Breast epithelium (tissue), 4 donors: ENCODE measurements around the gene WNT3. TPM values are rescaled to one million over a fixed set of nuclear protein-coding genes. Genes with fewer than 3 reads are reported as not detected.
"Not testable (repeated sequence)": the region's sequence is repeated elsewhere in the genome, so short reads cannot be mapped to it uniquely, and the experiment has no call there.

Experiments
- DNase-seq, 2 donors: peaks; one replicate each; pipeline ENCODE4 v3.0.0-alpha.2; 2019; ENCODE audit warnings: low spot score in 2 of 2
- H3K27ac ChIP-seq, 2 donors: fragments of 200-600 bp; sonication (generic) in 1 of 2; one replicate each; pipeline ENCODE4 v1.5.1; 2016 to 2019; ENCODE audit warnings: mild to moderate bottlenecking in 1 of 2
- H3K27me3 ChIP-seq, 2 donors: fragments of 200-600 bp; sonication (generic) in 1 of 2; one replicate each; pipeline versions ENCODE4 v1.5.1 to v1.6.0; 2017 to 2019; ENCODE audit warnings: control low read depth in 1 of 2, mild to moderate bottlenecking in 1 of 2
- H3K36me3 ChIP-seq: fragments of 200-600 bp; one replicate; pipeline ENCODE4 v1.5.1; 2019
- H3K4me1 ChIP-seq, 2 donors: fragments of 200-600 bp; sonication (generic); one replicate each; pipeline ENCODE4 v1.5.1; 2016 to 2019; ENCODE audit warnings: control low read depth in 1 of 2
- H3K4me3 ChIP-seq, 3 donors: fragments of 200-600 bp; sonication (generic); 1 replicate in 2 of 3; 2 replicates in 1 of 3; pipeline ENCODE4 v1.5.1; 2016 to 2019; ENCODE audit warnings: mild to moderate bottlenecking in 3 of 3, moderate library complexity in 2 of 3
- H3K9me3 ChIP-seq, 2 donors: fragments of 200-600 bp; sonication (generic) in 1 of 2; one replicate each; pipeline ENCODE4 v1.5.1; 2016 to 2019; ENCODE audit warnings: control low read depth in 1 of 2
- POLR2A ChIP-seq: fragments of 450-650 bp; IDR thresholded peaks from one replicate; pipeline ENCODE4 v1.6.1; 2016; ENCODE audit warnings: antibody characterized with exemption, mild to moderate bottlenecking, moderate library complexity
- POLR2AphosphoS5 ChIP-seq, 3 donors: sonication (generic); formaldehyde crosslinking; IDR thresholded peaks; one replicate each; pipeline ENCODE4 v1.6.1; 2017; ENCODE audit warnings: antibody characterized with exemption in 3 of 3
- intact Hi-C: fragments of 100-400 bp; cut with DNase I; formaldehyde crosslinking; loops from one replicate; pipeline ENCODE4 v1.15.1; 2023; ENCODE audit warnings: low total_unique reads
- total RNA-seq, 3 donors: library from RNA; depleted of rRNA; stranded (reverse); fragments of >200 nt; gene quantifications; one replicate each; pipeline ENCODE4 v1.1.0, GENCODE V29; 2016
- TF ChIP-seq, protein P1 (sequence below), 3 donors: fragments of 450-650 bp; IDR thresholded peaks; one replicate each; pipeline ENCODE4 v1.5.1; 2016 to 2017; ENCODE audit warnings: antibody characterized with exemption in 3 of 3, mild to moderate bottlenecking in 3 of 3, moderate library complexity in 3 of 3

Gene WNT3
- total RNA-seq, 3 donors from 2014 or later = 0.48 to 2.9 (median 1.6) TPM

DNA sequence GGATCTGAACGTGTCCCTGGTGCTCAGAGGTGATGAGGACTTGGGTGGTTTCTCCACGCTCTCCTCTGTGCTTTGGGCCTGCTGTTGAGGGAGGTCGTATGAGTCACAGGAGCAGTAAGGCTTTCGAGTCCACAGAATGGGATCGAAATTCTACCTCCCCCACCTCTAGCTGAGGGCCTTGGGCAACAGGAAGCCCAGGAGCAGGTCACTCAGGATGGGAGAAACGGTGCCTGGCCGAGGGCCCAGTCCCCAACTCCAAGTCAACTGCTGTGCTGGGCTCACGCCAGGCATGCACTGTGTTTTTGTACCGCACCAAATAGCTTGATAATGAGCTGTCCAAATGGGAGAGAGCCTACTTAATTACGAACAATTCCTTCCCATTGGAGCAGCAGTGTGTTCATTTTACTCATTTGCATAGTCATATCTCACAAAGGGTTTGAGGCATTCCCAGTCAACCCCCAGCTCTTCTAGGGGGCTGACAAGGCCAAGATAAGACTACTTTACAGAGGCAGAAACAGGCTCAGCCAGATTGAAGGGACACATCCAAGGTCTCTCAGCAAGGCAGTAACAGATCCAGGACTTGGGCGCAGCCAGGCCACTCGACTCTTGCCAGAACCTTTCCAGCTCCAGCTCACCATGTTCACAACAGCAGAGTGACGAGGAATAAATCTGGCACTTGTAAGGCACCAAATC lies 53.6 kb downstream of the WNT3 start:
- Histone ChIP-seq H3K36me3 (no peaks in the 10 kb centered on the region), H3K9me3 (no peaks in the 10 kb centered on the region), H3K4me1 (peaks cover 5 to 7% of the 10 kb centered on the region in 2 donors), H3K27me3 (no peaks in the 10 kb centered on the region), H3K4me3 (no peak overlapping the region), H3K27ac (peak overlapping the region; percentile 73 to 77)
- TF ChIP-seq, protein P1, sequence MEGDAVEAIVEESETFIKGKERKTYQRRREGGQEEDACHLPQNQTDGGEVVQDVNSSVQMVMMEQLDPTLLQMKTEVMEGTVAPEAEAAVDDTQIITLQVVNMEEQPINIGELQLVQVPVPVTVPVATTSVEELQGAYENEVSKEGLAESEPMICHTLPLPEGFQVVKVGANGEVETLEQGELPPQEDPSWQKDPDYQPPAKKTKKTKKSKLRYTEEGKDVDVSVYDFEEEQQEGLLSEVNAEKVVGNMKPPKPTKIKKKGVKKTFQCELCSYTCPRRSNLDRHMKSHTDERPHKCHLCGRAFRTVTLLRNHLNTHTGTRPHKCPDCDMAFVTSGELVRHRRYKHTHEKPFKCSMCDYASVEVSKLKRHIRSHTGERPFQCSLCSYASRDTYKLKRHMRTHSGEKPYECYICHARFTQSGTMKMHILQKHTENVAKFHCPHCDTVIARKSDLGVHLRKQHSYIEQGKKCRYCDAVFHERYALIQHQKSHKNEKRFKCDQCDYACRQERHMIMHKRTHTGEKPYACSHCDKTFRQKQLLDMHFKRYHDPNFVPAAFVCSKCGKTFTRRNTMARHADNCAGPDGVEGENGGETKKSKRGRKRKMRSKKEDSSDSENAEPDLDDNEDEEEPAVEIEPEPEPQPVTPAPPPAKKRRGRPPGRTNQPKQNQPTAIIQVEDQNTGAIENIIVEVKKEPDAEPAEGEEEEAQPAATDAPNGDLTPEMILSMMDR (IDR thresholded peaks at IDR 0.05) = no peak
- TF ChIP-seq POLR2AphosphoS5 (IDR thresholded peaks at IDR 0.05) (no peak), POLR2A (no peak)
- intact Hi-C loops = no loop called here
- peak in 1 of 2 donors; percentile 49 for DNase-seq

DNA sequence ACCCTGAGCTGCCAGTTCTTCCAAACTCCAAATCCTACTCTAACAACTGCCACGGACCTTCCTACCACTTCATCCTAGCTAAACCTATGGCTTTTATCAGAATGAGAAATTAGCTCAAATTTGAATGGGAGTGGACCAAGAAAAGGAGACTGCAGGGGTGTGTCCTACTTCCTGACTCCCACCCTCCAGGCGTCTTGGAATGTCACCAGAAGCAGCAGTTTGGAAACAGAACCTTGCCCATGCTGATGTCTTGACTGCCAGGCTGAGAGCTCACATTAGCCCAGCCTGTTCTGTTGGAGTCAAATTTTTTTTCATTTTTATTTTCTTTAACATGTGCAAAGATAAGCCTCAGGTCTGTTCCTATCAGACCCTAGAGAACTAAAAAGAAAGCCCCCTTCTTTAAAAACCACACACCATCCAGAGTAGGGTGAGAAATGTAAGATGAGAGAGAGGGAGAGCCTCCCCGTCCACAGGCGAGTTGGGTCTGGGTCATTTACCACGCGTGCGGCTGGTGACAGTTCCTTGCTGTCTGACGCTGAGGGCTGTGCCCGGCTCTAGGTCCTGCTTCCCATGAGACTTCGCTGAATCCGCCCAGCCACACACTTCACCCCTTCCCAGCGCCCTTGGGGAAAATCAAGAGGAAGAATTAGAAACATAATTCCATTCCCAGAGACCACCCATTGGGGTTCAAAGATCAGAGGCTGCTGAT lies 54.3 kb downstream of the WNT3 start:
- Histone ChIP-seq H3K9me3 (no peaks in the 10 kb centered on the region), H3K27me3 (no peaks in the 10 kb centered on the region), H3K27ac (peak overlapping the region; percentile 73 to 77), H3K4me3 (no peak overlapping the region), H3K36me3 (no peaks in the 10 kb centered on the region), H3K4me1 (peaks cover 5 to 7% of the 10 kb centered on the region in 2 donors)
- DNase-seq = no peak
- TF ChIP-seq POLR2AphosphoS5 (IDR thresholded peaks at IDR 0.05) (no peak), POLR2A (no peak)
- TF ChIP-seq, protein P1 (IDR thresholded peaks at IDR 0.05) = no peak
- intact Hi-C loops = no loop called here

DNA sequence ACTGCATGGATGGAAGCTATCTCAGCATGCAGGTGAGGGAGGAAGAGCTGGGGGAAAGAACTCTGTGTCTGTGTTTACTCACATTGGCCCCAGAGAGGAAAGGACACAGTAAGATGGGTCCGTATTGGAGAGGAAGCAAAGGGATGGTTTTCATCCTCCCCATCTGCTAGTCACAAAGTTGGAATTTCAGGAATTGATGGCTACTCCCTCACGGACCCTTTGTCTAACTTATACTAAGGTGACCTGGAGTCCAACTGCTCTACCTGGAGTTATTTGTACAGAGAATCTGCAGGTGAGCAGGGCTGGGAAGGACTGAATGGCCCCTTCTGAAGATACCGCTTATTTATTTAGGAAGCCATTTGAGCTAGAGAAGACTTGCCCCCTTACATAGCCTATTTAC lies 55.1 kb downstream of the WNT3 start:
- peaks cover 5 to 7% of the 10 kb centered on the region in 2 donors for H3K4me1 ChIP-seq
- H3K9me3 ChIP-seq = no peaks in the 10 kb centered on the region
- intact Hi-C loops = no loop called here
- no peaks in the 10 kb centered on the region for H3K36me3 ChIP-seq
- no peak overlapping the region for H3K27ac ChIP-seq
- TF ChIP-seq, protein P1 (IDR thresholded peaks at IDR 0.05) = no peak
- no peak for TF ChIP-seq POLR2A
- no peak for TF ChIP-seq POLR2AphosphoS5 (IDR thresholded peaks at IDR 0.05)
- peak in 1 of 2 donors; percentile 1 for DNase-seq
- no peaks in the 10 kb centered on the region for H3K27me3 ChIP-seq
- H3K4me3 ChIP-seq = no peak overlapping the region

DNA sequence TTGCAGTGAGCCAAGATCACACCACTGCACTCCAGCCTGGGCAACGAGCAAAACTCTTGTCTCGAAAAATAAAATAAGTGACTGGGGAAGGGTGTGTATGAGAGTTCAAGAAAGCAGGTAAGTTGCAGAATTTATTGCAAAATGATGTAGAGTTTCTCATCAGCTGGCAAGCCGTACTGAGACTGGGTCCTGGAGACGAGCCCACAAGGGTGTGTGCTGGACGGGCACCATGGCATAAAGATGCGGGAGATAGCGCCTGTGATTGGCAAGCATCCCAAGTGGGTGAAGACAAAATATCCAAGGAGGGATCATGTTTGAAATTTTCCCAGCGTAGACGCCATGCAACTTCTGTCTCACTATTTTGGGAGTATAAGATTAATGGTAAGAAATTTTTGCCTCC lies 59.4 kb downstream of the WNT3 start:
- H3K27me3 ChIP-seq = no peaks in the 10 kb centered on the region

DNA sequence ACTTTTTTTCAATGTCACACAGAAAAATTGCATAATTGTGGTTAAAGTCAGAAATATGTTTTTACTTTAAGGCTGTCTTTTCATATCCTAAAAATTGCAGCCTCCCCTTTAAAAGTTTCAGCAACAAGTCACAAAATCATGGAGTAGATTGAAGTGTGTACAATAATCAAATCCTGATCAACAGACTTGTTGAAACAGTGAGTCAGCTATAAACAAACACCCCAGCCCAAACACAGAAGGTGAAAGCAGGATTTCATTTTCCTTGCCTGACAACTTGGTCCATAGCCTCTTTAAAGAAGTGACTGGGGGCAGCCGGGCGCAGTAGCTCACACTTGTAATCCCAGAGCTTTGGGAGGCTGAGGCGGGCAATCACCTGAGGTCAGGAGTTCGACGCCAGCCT lies 59.9 kb downstream of the WNT3 start:
- H3K9me3 ChIP-seq = no peaks in the 10 kb centered on the region
- H3K36me3 ChIP-seq = peaks cover 7% of the 10 kb centered on the region
- no peak overlapping the region for H3K4me3 ChIP-seq
- H3K27me3 ChIP-seq = no peaks in the 10 kb centered on the region
- TF ChIP-seq, protein P1 (IDR thresholded peaks at IDR 0.05) = no peak
- TF ChIP-seq POLR2AphosphoS5 (IDR thresholded peaks at IDR 0.05) (no peak), POLR2A (no peak)
- peak overlapping the region; percentile 4 to 29 for H3K27ac ChIP-seq
- no peak for DNase-seq
- intact Hi-C loops = no loop called here
- H3K4me1 ChIP-seq = no peaks in the 10 kb centered on the region

More for the DNA sequence above, 59.4 kb downstream of the WNT3 start:
- no peaks in the 10 kb centered on the region for H3K9me3 ChIP-seq
- no peak for TF ChIP-seq POLR2A
- H3K4me3 ChIP-seq = no peak overlapping the region
- DNase-seq = no peak
- peak overlapping the region; percentile 4 to 29 for H3K27ac ChIP-seq
- no peaks in the 10 kb centered on the region for H3K4me1 ChIP-seq
- intact Hi-C loops = no loop called here
- H3K36me3 ChIP-seq = peaks cover 7% of the 10 kb centered on the region

DNA sequence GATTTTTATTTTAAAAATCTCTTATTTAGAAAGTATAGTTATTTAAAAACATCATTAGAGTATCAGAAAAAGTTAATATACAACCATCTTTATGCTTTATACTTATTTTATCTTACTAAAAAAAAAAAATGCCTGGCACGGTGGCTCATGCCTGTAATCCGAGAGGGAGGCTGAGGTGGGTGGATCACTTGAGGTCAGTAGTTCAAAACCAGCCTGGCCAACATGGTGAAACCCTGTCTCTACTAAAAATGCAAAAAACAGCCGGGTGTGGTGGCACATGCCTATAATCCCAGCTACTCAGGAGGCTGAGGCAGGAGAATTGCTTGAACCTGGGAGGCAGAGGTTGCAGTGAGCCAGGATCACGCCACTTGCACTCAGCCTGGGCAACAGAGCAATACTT lies 60.9 kb downstream of the WNT3 start:
- intact Hi-C loops, H3K4me3 ChIP-seq, DNase-seq, H3K9me3 ChIP-seq, H3K27me3 ChIP-seq, H3K27ac ChIP-seq, H3K36me3 ChIP-seq, H3K4me1 ChIP-seq: not testable (repeated sequence)
